Stimulated activated CD4-positive, alpha-beta T cell treated with anti-CD3 and anti-CD28 coated beads, Interleukin-1b, Interleukin-23, amount 100 ng/mL, for 24 hours (primary cell): ENCODE data around the gene ADD2.

Source experiments
- DNase-seq, 4 experiments: peaks; one replicate each; pipeline ENCODE4 v3.0.0-alpha.2; 2020; ENCODE audit warnings: low read depth in 4 of 4, low spot score in 1 of 4

The ADD2 gene

GRCh38 chr2:70707706-70708105 lies 60.3 kb downstream of the ADD2 start:
- DNase-seq: no peak

GRCh38 chr2:70706026-70706795 lies 61.8 kb downstream of the ADD2 start:
- no peak for DNase-seq

GRCh38 chr2:70705160-70705850 lies 62.7 kb downstream of the ADD2 start:
- DNase-seq: no peak

DNA sequence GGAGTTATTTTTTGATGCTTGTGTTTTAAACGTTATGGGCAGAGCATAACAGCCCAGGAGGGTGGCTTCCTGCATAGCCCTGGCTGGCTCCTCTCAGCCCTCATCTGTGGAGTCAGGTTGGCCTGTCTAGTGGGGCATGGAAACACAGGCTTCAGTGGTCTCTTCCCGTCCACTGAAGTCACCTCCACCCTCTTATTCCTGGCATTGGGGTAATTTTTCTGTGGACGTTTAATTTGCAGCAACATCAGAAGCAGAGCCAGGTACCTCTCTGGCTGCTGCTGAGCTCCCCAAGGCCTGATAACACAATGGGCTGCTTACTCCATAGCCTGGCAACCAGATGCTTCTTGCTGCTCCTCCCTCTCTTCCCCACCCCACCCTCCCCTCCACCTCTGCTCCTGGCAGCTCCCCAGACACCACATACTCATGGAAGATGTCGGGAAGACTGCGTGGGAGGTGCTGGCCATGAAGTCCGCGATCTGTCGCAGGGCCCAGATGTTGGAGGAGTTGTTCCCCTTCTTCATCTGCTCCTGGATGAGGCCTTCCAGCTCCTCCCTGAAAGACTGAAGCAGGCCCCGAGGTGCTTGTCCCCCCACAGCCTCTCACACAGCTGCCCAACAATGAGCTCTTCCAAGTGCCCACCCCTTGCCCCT lies 64.0 kb downstream of the ADD2 start:
- DNase-seq: no peak

GRCh38 chr2:70702711-70703395 lies 65.1 kb downstream of the ADD2 start:
- no peak for DNase-seq

GRCh38 chr2:70698847-70699246 lies 69.2 kb downstream of the ADD2 start:
- no peak for DNase-seq

GRCh38 chr2:70697603-70698383 lies 70.2 kb downstream of the ADD2 start:
- DNase-seq: no peak

DNA sequence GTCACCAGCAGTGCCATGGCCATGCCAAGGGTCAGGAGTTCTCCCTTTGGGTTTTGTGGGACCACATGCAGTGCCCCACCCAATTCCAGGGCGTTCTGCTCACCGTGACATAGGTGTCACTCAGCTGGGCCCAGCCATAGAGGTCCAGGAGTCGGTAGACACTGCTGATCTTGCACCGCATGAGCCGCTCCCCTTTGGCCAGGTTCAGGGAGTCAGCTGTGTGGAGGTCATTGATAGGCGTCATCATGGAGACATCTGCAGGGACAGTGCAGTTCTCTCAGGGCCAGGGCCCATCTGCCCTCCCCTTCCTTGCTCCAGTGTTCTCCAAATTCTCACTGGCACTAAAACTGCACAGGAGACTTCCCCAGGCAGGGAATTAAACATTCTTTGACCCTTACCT lies 71.9 kb downstream of the ADD2 start:
- no peak for DNase-seq

- no peak for DNase-seq
These were observed 75.7 kb downstream of the ADD2 start for GRCh38 chr2:70692256-70692655.

DNA sequence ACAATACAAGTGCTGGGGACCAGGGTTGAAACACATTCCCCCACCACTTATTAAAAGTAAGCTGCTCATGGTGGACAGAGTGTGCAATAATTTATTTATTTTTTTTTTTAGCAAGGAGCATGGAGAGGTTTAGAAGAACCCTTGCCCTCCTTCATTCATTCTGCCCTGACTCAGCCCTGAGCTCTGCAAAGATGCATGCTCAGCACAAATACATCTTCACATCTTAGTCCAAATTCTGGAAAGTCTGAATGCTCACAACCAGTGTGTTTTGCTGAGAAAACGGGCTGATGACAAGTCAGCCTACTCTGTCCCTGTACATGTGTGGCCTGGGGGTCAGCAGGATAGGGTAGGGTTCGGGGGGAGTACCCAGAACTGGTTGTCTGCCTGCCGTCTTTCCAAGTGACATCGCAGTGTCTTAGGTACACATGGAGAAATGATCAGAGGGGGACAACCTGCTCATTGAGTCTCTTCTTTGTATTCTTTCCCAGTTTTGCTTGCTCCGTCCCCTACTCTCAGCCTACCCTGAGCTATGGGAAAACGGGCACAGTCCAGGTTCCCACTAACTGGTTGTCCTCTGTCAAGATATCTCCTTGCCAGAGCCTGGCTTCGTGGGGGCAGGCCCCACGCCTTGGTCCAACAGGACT lies 76.4 kb downstream of the ADD2 start:
- no peak for DNase-seq

GRCh38 chr2:70690846-70691245 lies 77.2 kb downstream of the ADD2 start:
- no peak for DNase-seq

DNA sequence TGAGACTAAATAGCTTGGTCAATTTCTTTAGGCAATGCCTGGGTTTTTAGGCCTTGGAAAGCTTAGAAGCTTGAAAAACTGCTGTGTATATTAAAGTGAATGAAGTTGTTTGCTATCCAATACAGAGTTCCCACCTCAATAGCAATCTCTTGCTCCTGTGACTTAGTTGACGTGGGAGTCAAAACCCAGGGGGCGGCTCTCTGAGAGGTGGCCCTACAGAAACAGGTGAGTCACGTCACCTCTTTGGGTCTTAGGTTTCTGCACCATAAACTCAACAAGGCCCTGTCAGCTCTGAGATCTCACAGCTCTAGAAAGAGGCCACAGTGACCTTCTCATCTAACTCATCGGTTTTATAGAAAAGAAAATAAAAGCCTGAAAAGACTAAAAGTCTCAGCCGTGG lies 79.6 kb downstream of the ADD2 start:
- no peak for DNase-seq

GRCh38 chr2:70687461-70687795 lies 80.6 kb downstream of the ADD2 start:
- no peak for DNase-seq

DNA sequence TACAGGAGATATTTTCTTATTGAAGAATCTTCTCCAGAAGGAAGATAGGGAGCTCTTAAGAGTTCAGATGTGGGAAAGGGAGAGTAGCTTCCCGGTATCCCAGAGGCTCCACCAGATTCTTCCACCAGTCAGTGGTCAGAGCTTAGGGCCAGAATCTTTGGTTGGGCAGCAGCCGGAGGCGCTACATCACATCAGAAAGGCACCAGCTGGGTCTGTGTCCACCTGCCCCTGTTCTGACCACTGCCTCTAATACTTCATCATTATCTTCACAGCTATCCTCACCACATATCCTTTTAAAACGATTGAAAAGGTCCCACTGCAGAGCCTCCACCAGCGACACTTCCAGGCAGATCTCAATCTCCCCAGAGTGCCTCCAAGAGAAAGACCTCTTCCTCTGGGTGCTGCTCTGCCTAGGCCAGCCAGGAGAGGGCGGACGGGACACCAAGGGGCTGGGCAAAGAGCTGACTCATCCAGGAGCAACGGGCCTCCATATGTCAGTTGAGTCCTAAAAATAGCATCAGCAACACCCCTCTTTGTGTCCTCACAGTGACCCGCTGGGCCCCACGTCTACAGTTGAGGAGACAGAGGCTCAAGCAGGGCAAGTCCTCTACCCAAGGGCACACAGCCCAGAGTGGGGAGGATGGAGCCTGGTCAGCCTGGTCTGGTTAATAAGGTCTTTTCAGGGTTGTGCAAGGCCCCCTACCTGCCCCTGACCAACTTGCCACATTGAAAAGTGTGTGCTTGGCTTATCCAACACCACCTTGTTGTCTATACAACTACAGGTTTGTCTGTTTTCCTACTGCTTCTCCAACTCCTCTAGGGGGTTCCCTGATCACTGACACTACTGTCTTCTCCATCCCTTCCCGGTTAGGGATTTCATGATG lies 81.2 kb downstream of the ADD2 start:
- DNase-seq: peak in 1 of 4 experiments; percentile 10

- no peak for DNase-seq
These were observed 82.2 kb downstream of the ADD2 start for GRCh38 chr2:70685771-70686171.

- no peak for DNase-seq
These were observed 83.0 kb downstream of the ADD2 start for GRCh38 chr2:70684846-70685622.

DNA sequence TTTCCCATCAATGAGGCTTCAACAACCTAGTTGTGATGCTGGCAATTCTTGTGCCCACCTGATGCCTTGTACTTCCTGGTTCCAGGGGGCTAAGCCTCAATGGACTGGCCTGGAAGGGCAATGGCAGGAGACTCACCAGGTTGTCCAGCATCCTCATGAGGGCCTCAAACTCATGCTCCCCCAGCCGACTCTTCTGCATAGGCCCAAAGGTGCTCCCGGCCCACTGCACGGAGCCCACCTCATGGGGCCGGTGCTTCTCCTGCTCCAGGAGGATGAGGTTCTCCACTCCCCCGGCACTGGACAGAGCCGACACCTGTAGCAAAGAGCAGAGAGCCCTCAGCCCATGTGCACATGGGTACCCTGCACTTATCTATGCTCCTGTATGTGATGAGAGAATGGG lies 84.5 kb downstream of the ADD2 start:
- no peak for DNase-seq

DNA sequence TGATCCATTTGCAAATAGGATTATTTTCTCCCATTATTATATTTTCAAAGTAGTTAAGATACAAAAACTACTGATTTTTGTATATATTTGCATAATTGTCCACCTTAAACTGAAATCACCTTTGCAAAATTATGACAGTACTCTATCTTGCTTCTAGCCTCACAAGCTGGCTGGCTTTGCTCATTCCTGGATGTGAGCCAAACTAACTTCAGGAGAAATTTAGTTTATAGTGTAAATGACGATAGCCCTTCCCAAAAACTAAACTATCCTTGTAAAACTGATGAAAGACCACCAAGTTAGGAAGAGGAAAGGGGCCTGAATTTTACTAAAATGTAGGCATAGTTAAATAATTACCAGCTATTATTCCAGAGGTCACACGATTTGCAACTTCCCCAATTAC lies 87.3 kb downstream of the ADD2 start:
- no peak for DNase-seq

DNA sequence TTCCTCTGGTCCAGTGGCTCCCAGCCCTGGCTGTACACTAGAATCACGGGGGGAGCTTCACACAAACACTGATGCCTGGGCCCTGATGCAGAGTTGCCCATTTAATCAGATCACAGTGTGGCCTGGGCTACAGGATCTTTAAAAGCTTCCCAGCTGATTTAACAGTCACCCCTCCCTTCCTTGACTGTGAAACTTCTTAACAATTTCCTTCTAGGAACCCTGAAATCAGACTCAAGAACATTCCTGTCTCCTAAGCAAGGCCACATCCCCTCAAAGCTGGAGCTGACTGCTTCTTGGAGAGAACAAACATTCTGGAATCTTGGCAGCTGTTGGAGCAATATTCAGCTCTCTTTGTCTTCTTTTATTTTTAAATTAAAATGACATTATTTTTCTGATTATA lies 88.7 kb downstream of the ADD2 start:
- no peak for DNase-seq
